PC-9 (cell line): ENCODE data around the gene LARGE1.

Experiments used
- CTCF ChIP-seq: fragments of 200-600 bp; sonication (generic); conservative IDR thresholded peaks from 2 replicates; pipeline ENCODE4 v1.6.1; 2017; ENCODE audit warnings: mixed run types, antibody characterized with exemption, mild to moderate bottlenecking, moderate library complexity
- EZH2 ChIP-seq: fragments of 200-600 bp; sonication (generic); IDR thresholded peaks from 2 replicates; pipeline ENCODE4 v1.8.0; 2017; ENCODE audit warnings: antibody characterized with exemption, low read depth

- no peak for TF ChIP-seq CTCF
- TF ChIP-seq EZH2, result no peak
These were observed 130.5 kb downstream of the LARGE1 start for GRCh38 chr22:33789690-33790253.
